ENCODE data around the gene FGD4. TPM values are rescaled to one million over a fixed set of nuclear protein-coding genes. Genes with fewer than 3 reads are reported as not detected.

The FGD4 gene
- total RNA-seq, 3 donors from 2014 or later: 50.5 to 57.8 (median 56.3) TPM

GRCh38 chr12:32609966-32610365, 210.6 kb downstream of the FGD4 start:
- Histone ChIP-seq H3K4me3 (no peak overlapping the region), H3K9me3 (no peaks in the 10 kb centered on the region), H3K27ac (no peak overlapping the region), H3K4me1 (no peaks in the 10 kb centered on the region), H3K27me3 (no peaks in the 10 kb centered on the region), H3K36me3 (no peaks in the 10 kb centered on the region)
- DNase-seq (ENCODE audit: low spot score in 2 of 2): no peak
- TF ChIP-seq POLR2A (IDR thresholded peaks at IDR 0.05): no peak
- TF ChIP-seq CTCF (IDR thresholded peaks at IDR 0.05): no peak
- TF ChIP-seq POLR2AphosphoS5 (IDR thresholded peaks at IDR 0.05): no peak
- intact Hi-C loops (cut with DNase I; ENCODE audit: low total_unique reads): loop anchor here (5.0 kb wide), 1 partner anchor 558 kb away; no protein-coding TSS in a partner anchor

DNA sequence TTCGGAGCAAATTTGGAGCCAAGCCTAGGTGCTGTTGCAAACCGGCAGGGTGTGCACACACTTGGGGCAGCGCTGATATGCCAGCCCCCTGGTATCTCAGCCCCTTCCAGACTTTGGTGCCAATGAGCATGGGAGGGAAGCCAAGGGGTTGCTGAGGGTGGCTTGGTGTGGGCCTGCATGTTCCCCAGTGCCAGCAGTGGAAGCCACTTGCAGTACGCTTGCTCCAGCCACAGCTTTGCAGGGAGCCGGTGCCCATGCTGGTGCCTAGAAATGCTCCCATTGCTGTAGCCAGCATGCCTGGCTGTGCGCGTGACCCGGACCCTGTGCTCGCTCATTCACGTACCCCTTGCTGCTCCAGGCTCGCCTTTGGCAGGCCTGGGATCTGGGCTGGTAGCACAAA, 212.6 kb downstream of the FGD4 start:
- Histone ChIP-seq H3K4me3 (no peak overlapping the region), H3K9me3 (no peaks in the 10 kb centered on the region), H3K4me1 (no peaks in the 10 kb centered on the region), H3K27me3 (no peaks in the 10 kb centered on the region), H3K27ac (no peak overlapping the region), H3K36me3 (no peaks in the 10 kb centered on the region)
- TF ChIP-seq POLR2AphosphoS5 (IDR thresholded peaks at IDR 0.05) (no peak), CTCF (IDR thresholded peaks at IDR 0.05) (no peak), POLR2A (IDR thresholded peaks at IDR 0.05) (no peak)
- intact Hi-C loops (cut with DNase I; ENCODE audit: low total_unique reads): loop anchor here (5.0 kb wide), 1 partner anchor 560 kb away; no protein-coding TSS in a partner anchor
- no peak for DNase-seq (ENCODE audit: low spot score in 2 of 2)

GRCh38 chr12:32612658-32613614, 213.6 kb downstream of the FGD4 start:
- DNase-seq (ENCODE audit: low spot score in 2 of 2): no peak
- TF ChIP-seq POLR2AphosphoS5 (IDR thresholded peaks at IDR 0.05) (no peak), CTCF (IDR thresholded peaks at IDR 0.05) (no peak), POLR2A (IDR thresholded peaks at IDR 0.05) (no peak)
- no peak overlapping the region for H3K4me3 ChIP-seq
- no peaks in the 10 kb centered on the region for H3K27me3 ChIP-seq
- H3K9me3 ChIP-seq: no peaks in the 10 kb centered on the region
- H3K36me3 ChIP-seq: no peaks in the 10 kb centered on the region
- H3K27ac ChIP-seq: no peak overlapping the region
- intact Hi-C loops (cut with DNase I; ENCODE audit: low total_unique reads): loop anchor here (5.0 kb wide), 1 partner anchor 561 kb away; no protein-coding TSS in a partner anchor
- H3K4me1 ChIP-seq: no peaks in the 10 kb centered on the region

DNA sequence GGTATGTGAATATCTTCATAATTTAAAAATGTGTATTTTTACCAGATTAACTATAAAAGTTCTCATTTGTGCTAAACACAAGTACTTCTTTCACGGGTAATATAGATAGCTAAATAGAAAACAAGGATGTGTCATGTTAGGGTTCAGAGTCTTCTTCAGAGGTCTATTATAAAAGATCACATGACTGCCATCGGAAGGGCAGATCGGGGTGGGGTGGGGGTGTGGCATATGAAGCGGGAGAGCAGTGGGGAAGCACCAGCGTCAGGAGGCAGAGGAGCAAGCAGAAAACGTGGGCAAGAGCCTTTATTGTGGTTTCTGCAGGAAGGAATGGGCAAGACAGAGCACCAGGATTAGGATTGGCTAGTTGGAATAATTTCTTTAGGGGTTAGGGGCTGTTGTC, 216.1 kb downstream of the FGD4 start:
- no peaks in the 10 kb centered on the region for H3K36me3 ChIP-seq
- TF ChIP-seq POLR2AphosphoS5 (IDR thresholded peaks at IDR 0.05): no peak
- TF ChIP-seq POLR2A (IDR thresholded peaks at IDR 0.05): no peak
- TF ChIP-seq CTCF (IDR thresholded peaks at IDR 0.05): no peak
- intact Hi-C loops (cut with DNase I; ENCODE audit: low total_unique reads): no loop called here

DNA sequence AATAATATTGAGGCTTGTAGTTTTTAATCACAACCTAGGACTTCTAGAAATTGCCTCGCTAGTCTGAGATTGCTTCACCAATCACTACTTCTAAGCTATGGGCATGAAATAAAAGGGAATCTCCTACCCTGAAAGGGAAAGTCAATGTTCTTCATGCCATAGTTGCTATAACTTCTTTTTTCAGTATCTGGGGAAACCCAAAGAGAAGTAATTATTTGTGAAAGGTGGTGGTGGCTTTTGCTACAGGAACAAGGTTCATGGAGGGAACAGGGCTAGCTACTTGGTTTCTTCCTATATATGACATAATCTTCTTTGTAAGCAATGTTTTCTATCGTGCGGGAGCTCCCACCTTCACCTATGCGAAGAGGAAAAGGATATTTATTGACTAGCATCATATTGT, 218.2 kb downstream of the FGD4 start:
- Histone ChIP-seq H3K27ac (no peak overlapping the region), H3K9me3 (no peaks in the 10 kb centered on the region), H3K27me3 (no peaks in the 10 kb centered on the region), H3K36me3 (no peaks in the 10 kb centered on the region), H3K4me1 (no peaks in the 10 kb centered on the region), H3K4me3 (no peak overlapping the region)
- intact Hi-C loops (cut with DNase I; ENCODE audit: low total_unique reads): no loop called here
- no peak for DNase-seq (ENCODE audit: low spot score in 2 of 2)
- TF ChIP-seq POLR2A (IDR thresholded peaks at IDR 0.05): no peak
- TF ChIP-seq POLR2AphosphoS5 (IDR thresholded peaks at IDR 0.05): no peak
- no peak for TF ChIP-seq CTCF (IDR thresholded peaks at IDR 0.05)

More for the DNA sequence above, 216.1 kb downstream of the FGD4 start:
- Histone ChIP-seq H3K27me3 (no peaks in the 10 kb centered on the region), H3K27ac (no peak overlapping the region), H3K4me1 (no peaks in the 10 kb centered on the region), H3K4me3 (no peak overlapping the region), H3K9me3 (no peaks in the 10 kb centered on the region)
- no peak for DNase-seq (ENCODE audit: low spot score in 2 of 2)
